SK-N-SH treated with all-trans-retinoic acid at 6 μM for 48 hours (cell line): Measurements from ENCODE around the gene MUS81.

Experiments
- ATAC-seq: fragments of 200-7000 bp; cut with Tn5 transposase; 3 replicates; pipeline ENCODE4 v1.9.1; 2020; ENCODE audit warnings: mild to moderate bottlenecking, moderate library complexity
- ARNTL ChIP-seq: fragments of 450-650 bp; formaldehyde crosslinking; IDR thresholded peaks from 2 replicates; pipeline ENCODE4 v1.5.0; 2020; ENCODE audit warnings: low read depth, mild to moderate bottlenecking, moderate library complexity, borderline replicate concordance
- BACH2 ChIP-seq: fragments of 250-450 bp; sonication (Bioruptor Pico); IDR thresholded peaks from 2 replicates; pipeline ENCODE4 v1.9.0; 2021; ENCODE audit warnings: mild to moderate bottlenecking, borderline replicate concordance
- ESRRG ChIP-seq: fragments of 250-450 bp; sonication (Bioruptor Pico); IDR thresholded peaks from 2 replicates; pipeline ENCODE4 v1.6.1; 2021; ENCODE audit warnings: mild to moderate bottlenecking
- GLIS3 ChIP-seq: fragments of 250-450 bp; sonication (Bioruptor Pico); IDR thresholded peaks from 2 replicates; pipeline ENCODE4 v1.5.0; 2020; ENCODE audit warnings: mild to moderate bottlenecking, moderate library complexity
- ISL1 ChIP-seq: fragments of 250-450 bp; sonication (Bioruptor Pico); IDR thresholded peaks from 2 replicates; pipeline ENCODE4 v2.1.2; 2022; ENCODE audit warnings: mild to moderate bottlenecking, moderate library complexity
- OSR1 ChIP-seq: fragments of 250-450 bp; sonication (Bioruptor Pico); IDR thresholded peaks from 2 replicates; pipeline ENCODE4 v1.8.0; 2022; ENCODE audit warnings: moderate library complexity, mild to moderate bottlenecking, inconsistent platforms
- POU6F1 ChIP-seq: fragments of 250-450 bp; sonication (Bioruptor Pico); IDR thresholded peaks from 2 replicates; pipeline ENCODE4 v1.8.0; 2021; ENCODE audit warnings: low read depth, mild to moderate bottlenecking, moderate library complexity, borderline replicate concordance
- PPARA ChIP-seq: fragments of 250-450 bp; sonication (Bioruptor Pico); IDR thresholded peaks from 2 replicates; pipeline ENCODE4 v1.5.0; 2020; ENCODE audit warnings: mild to moderate bottlenecking, borderline replicate concordance
- RARB ChIP-seq: fragments of 250-450 bp; sonication (Bioruptor Pico); IDR thresholded peaks from 2 replicates; pipeline ENCODE4 v1.8.0; 2021; ENCODE audit warnings: mild to moderate bottlenecking, moderate library complexity
- SNAI2 ChIP-seq: fragments of 250-450 bp; sonication (Bioruptor Pico); IDR thresholded peaks from 2 replicates; pipeline ENCODE4 v1.5.0; 2020; ENCODE audit warnings: mild to moderate bottlenecking, moderate library complexity
- TCF4 ChIP-seq: fragments of 250-450 bp; sonication (Bioruptor Pico); IDR thresholded peaks from 2 replicates; pipeline ENCODE4 v1.8.0; 2021; ENCODE audit warnings: mild to moderate bottlenecking, moderate library complexity, borderline replicate concordance
- TOX ChIP-seq: fragments of 250-450 bp; sonication (Bioruptor Pico); IDR thresholded peaks from 2 replicates; pipeline ENCODE4 v1.8.0; 2021; ENCODE audit warnings: mild to moderate bottlenecking, moderate library complexity, borderline replicate concordance
- ZC3H10 ChIP-seq: fragments of 250-450 bp; sonication (Bioruptor Pico); IDR thresholded peaks from 2 replicates; pipeline ENCODE4 v1.5.1; 2021; ENCODE audit warnings: mild to moderate bottlenecking, moderate library complexity
- ZFP3 ChIP-seq: fragments of 250-450 bp; sonication (Bioruptor Pico); IDR thresholded peaks from 2 replicates; pipeline ENCODE4 v1.5.0; 2020; ENCODE audit warnings: mild to moderate bottlenecking, moderate library complexity
- ZFP30 ChIP-seq: fragments of 450-650 bp; formaldehyde crosslinking; IDR thresholded peaks from 2 replicates; pipeline ENCODE4 v1.5.0; 2022; ENCODE audit warnings: mild to moderate bottlenecking, moderate library complexity
- ZNF565 ChIP-seq: fragments of 450-650 bp; formaldehyde crosslinking; conservative IDR thresholded peaks from 2 replicates; pipeline ENCODE4 v1.5.0; 2020; ENCODE audit warnings: low read depth, mild to moderate bottlenecking, moderate library complexity
- ZNF70 ChIP-seq: fragments of 450-650 bp; formaldehyde crosslinking; IDR thresholded peaks from 2 replicates; pipeline ENCODE4 v1.5.0; 2020; ENCODE audit warnings: mild to moderate bottlenecking, moderate library complexity
- ZNF8 ChIP-seq: fragments of 450-650 bp; formaldehyde crosslinking; IDR thresholded peaks from 2 replicates; pipeline ENCODE4 v1.5.0; 2020; ENCODE audit warnings: mild to moderate bottlenecking, moderate library complexity
- TF ChIP-seq, protein P1 (sequence below): fragments of 250-450 bp; sonication (Bioruptor Pico); IDR thresholded peaks from 2 replicates; pipeline ENCODE4 v1.5.1; 2020; ENCODE audit warnings: low read depth, mild to moderate bottlenecking, moderate library complexity
- TF ChIP-seq, protein P2 (sequence below): fragments of 250-450 bp; sonication (Bioruptor Pico); IDR thresholded peaks from 2 replicates; pipeline ENCODE4 v1.5.1; 2021; ENCODE audit warnings: mild to moderate bottlenecking, moderate library complexity
- TF ChIP-seq, protein P3 (sequence below): fragments of 250-450 bp; sonication (Bioruptor Pico); IDR thresholded peaks from 2 replicates; pipeline ENCODE4 v1.8.0; 2020; ENCODE audit warnings: mild to moderate bottlenecking, moderate library complexity, borderline replicate concordance

The MUS81 gene

DNA sequence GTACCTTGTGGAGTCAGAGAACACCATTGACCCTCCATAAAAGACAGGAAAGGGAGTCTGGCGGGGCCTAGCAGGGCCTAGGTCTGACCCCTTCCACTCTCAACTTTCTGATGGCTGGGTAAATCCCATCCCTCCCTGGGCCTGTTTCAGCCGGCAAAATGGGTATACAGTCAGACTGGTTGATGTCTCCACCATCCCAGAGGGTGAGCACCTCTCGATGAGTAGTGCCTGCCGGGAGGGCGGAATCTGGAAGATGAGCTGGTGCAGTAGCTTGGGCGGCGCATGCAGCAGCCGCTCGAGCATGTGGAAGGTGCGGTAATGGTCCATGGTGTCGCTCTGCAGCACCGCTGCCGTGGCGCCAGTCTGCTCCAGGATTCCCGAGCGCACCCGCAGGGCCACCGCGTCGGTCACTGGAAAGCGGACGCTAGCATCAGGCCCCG lies 27.5 kb downstream of the MUS81 start:
- peak; percentile 9 for ATAC-seq
- TF ChIP-seq TCF4 (CRISPR knock-in tag): no peak
- no peak for TF ChIP-seq ZFP30 (CRISPR knock-in tag)
- TF ChIP-seq, protein P1, sequence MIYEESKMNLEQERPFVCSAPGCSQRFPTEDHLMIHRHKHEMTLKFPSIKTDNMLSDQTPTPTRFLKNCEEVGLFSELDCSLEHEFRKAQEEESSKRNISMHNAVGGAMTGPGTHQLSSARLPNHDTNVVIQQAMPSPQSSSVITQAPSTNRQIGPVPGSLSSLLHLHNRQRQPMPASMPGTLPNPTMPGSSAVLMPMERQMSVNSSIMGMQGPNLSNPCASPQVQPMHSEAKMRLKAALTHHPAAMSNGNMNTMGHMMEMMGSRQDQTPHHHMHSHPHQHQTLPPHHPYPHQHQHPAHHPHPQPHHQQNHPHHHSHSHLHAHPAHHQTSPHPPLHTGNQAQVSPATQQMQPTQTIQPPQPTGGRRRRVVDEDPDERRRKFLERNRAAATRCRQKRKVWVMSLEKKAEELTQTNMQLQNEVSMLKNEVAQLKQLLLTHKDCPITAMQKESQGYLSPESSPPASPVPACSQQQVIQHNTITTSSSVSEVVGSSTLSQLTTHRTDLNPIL (CRISPR knock-in tag): no peak
- no peak for TF ChIP-seq ZC3H10 (CRISPR knock-in tag)
- TF ChIP-seq POU6F1 (CRISPR knock-in tag): no peak
- no peak for TF ChIP-seq TOX (CRISPR knock-in tag)
- no peak for TF ChIP-seq PPARA (CRISPR knock-in tag)
- TF ChIP-seq, protein P2, sequence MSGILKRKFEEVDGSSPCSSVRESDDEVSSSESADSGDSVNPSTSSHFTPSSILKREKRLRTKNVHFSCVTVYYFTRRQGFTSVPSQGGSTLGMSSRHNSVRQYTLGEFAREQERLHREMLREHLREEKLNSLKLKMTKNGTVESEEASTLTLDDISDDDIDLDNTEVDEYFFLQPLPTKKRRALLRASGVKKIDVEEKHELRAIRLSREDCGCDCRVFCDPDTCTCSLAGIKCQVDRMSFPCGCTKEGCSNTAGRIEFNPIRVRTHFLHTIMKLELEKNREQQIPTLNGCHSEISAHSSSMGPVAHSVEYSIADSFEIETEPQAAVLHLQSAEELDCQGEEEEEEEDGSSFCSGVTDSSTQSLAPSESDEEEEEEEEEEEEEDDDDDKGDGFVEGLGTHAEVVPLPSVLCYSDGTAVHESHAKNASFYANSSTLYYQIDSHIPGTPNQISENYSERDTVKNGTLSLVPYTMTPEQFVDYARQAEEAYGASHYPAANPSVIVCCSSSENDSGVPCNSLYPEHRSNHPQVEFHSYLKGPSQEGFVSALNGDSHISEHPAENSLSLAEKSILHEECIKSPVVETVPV (CRISPR knock-in tag): no peak
- no peak for TF ChIP-seq GLIS3 (CRISPR knock-in tag)
- TF ChIP-seq, protein P3, sequence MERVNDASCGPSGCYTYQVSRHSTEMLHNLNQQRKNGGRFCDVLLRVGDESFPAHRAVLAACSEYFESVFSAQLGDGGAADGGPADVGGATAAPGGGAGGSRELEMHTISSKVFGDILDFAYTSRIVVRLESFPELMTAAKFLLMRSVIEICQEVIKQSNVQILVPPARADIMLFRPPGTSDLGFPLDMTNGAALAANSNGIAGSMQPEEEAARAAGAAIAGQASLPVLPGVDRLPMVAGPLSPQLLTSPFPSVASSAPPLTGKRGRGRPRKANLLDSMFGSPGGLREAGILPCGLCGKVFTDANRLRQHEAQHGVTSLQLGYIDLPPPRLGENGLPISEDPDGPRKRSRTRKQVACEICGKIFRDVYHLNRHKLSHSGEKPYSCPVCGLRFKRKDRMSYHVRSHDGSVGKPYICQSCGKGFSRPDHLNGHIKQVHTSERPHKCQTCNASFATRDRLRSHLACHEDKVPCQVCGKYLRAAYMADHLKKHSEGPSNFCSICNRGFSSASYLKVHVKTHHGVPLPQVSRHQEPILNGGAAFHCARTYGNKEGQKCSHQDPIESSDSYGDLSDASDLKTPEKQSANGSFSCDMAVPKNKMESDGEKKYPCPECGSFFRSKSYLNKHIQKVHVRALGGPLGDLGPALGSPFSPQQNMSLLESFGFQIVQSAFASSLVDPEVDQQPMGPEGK (CRISPR knock-in tag): no peak
- no peak for TF ChIP-seq ARNTL (CRISPR knock-in tag)
- no peak for TF ChIP-seq ESRRG
- no peak for TF ChIP-seq SNAI2 (CRISPR knock-in tag)
- TF ChIP-seq ZFP3 (CRISPR knock-in tag): no peak
- no peak for TF ChIP-seq ZNF8 (CRISPR knock-in tag)
- no peak for TF ChIP-seq ZNF70 (CRISPR knock-in tag)
- TF ChIP-seq BACH2 (CRISPR knock-in tag): no peak
- TF ChIP-seq, all 23 proteins: peak for 0

DNA sequence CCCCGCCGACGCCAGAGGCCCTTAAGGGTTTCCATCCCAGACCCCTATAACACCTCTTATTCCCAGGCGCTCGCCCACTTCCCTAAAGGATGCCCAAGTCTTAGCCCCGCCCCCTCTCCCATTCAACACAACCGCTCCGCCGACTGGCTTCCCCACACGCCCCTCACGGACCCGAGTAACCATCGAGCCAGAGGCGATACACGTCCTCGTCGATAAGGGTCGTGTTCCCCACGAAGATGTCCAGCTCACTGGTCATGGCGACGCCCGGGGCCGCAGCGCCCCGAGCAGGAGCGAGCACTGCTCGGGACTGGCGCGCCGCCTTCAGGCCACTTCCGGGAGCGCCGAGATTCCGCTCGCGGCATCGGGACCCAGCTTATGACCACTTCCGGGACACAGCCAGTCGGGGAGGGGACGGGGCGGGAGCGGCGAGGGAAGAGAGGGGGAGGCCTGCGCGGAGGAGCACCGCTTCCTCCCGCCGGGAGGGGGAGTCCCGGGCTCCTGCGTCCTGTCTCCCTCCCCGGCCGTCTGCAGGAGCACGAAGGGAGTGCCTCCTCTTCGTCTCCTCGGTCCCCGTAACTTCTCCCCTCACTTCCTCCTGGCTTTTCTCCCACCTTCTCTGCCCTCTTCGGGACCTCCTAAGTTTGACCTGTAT lies 28.1 kb downstream of the MUS81 start, which contains the start of gene FIBP:
Gene FIBP (minus strand): TSS at position 309 of the 652 bp plus-strand sequence. CDS start 53 bp downstream, at position 256.
- ATAC-seq: peak; percentile 73
- TF ChIP-seq ZFP3 (CRISPR knock-in tag): 0 out of 2 replicates have a peak, but pooled peaks have one; percentile 15
- no peak for TF ChIP-seq ESRRG

GRCh38 chr11:65890324-65891218 lies 30.3 kb downstream of the MUS81 start, which contains the start of gene CCDC85B:
TSS of gene CCDC85B (plus strand) at chr11:65890673. CDS start at chr11:65890784, 111 bp downstream.
- ATAC-seq: peak; percentile 53
- TF ChIP-seq BACH2 (CRISPR knock-in tag): no peak
- TF ChIP-seq ZNF70 (CRISPR knock-in tag): peak; percentile 31; the same call in 1 of the 2 replicates
- TF ChIP-seq ARNTL (CRISPR knock-in tag): peak; percentile 96

DNA sequence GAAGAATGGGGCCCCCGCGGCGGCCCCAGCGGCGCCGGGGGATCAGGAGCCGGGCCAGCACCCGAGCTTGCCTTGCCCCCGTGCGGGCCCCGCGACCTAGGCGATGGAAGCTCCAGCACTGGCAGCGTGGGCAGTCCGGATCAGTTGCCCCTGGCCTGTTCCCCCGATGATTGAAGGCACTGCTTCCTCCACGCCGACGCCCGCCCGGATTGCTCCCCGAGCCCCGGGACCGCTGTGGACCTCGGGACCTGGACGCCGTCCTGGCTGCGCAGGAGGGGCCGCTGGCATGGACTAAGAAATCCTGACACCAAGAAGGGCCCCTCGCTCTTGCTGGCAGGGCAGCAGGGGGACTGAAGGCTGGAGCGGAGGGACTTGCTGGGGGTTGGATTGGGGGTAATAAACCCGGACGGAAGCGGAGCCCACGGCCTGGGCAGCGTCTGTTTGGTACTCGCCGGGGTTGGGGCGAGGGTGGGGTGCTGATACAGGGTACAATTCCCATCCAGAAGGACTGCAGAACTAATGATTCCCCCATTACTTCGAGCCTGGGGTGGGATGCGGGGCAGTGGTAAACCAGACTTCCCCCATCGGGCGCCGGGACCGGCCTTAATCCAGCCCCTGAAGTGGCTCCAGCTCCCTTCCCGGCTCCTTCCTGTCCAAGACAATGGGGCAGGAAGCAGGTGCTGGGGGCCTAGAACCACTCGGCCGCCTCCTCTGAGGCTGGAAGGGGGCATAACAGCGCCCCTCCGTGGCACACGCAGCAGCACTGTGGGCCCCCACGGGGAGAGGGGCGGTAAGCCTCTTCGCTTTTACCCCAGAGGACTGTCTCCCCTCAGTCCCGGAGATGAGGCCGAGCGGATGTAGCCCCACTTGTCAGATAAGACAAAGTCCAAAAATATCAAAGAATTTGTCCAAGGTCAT lies 31.2 kb downstream of the MUS81 start:
- ATAC-seq: peak; percentile 0; the same call in 1 of the 3 replicates
- no peak for TF ChIP-seq ZC3H10 (CRISPR knock-in tag)
- TF ChIP-seq TCF4 (CRISPR knock-in tag): no peak
- TF ChIP-seq OSR1 (CRISPR knock-in tag): no peak
- TF ChIP-seq GLIS3 (CRISPR knock-in tag): no peak
- TF ChIP-seq, protein P2 (CRISPR knock-in tag): no peak
- TF ChIP-seq ZFP3 (CRISPR knock-in tag): no peak
- TF ChIP-seq ZNF8 (CRISPR knock-in tag): no peak
- no peak for TF ChIP-seq ZNF565 (CRISPR knock-in tag)
- no peak for TF ChIP-seq BACH2 (CRISPR knock-in tag)
- TF ChIP-seq POU6F1 (CRISPR knock-in tag): no peak
- no peak for TF ChIP-seq ISL1 (CRISPR knock-in tag)
- no peak for TF ChIP-seq ZNF70 (CRISPR knock-in tag)
- TF ChIP-seq ARNTL (CRISPR knock-in tag): no peak
- TF ChIP-seq ESRRG: no peak
- TF ChIP-seq RARB (CRISPR knock-in tag): no peak
